SKM-1 (cell line): Measurements from ENCODE around the gene CHST10.
"Not testable (repeated sequence)": the region's sequence is repeated elsewhere in the genome, so short reads cannot be mapped to it uniquely, and the experiment has no call there.

ENCODE experiments used
- DNase-seq: peaks from one replicate; lab custom pipeline; 2025; ENCODE audit not compliant: unreplicated experiment; lab: John Stamatoyannopoulos, UW

Gene CHST10

GRCh38 chr2:100416935-100417710, at the start of gene CHST10:
CHST10 (minus strand) TSS chr2:100417668; CDS start chr2:100406675, 10,993 bp downstream.
- no peak for DNase-seq

- DNase-seq = no peak
Measured at GRCh38 chr2:100460904-100461530, 43.5 kb upstream of the CHST10 start.

- not testable (repeated sequence) for DNase-seq
Measured at GRCh38 chr2:100456357-100456756, 38.9 kb upstream of the CHST10 start.

- DNase-seq = no peak
Measured at GRCh38 chr2:100453853-100454252, 36.4 kb upstream of the CHST10 start.

- DNase-seq = no peak
Measured at GRCh38 chr2:100451734-100452133, 34.3 kb upstream of the CHST10 start.

- no peak for DNase-seq
Measured at GRCh38 chr2:100451092-100451491, 33.6 kb upstream of the CHST10 start.

GRCh38 chr2:100446696-100447095, 29.2 kb upstream of the CHST10 start:
- no peak for DNase-seq

- no peak for DNase-seq
Measured at GRCh38 chr2:100437751-100438150, 20.3 kb upstream of the CHST10 start.

- DNase-seq = no peak
Measured at GRCh38 chr2:100429726-100430125, 12.3 kb upstream of the CHST10 start.

- peak; percentile 38 for DNase-seq
Measured at GRCh38 chr2:100427627-100428258, 10.3 kb upstream of the CHST10 start.

GRCh38 chr2:100427111-100427510, 9.6 kb upstream of the CHST10 start:
- DNase-seq = no peak

- DNase-seq = no peak
Measured at GRCh38 chr2:100426384-100426720, 8.9 kb upstream of the CHST10 start.

GRCh38 chr2:100425573-100426383, 8.3 kb upstream of the CHST10 start:
- DNase-seq = peak; percentile 30

GRCh38 chr2:100425107-100425506, 7.6 kb upstream of the CHST10 start:
- no peak for DNase-seq

- no peak for DNase-seq
Measured at GRCh38 chr2:100424277-100424875, 6.9 kb upstream of the CHST10 start.

- no peak for DNase-seq
Measured at GRCh38 chr2:100423631-100424030, 6.2 kb upstream of the CHST10 start.

- DNase-seq = no peak
Measured at GRCh38 chr2:100422320-100423055, 5.0 kb upstream of the CHST10 start.

- no peak for DNase-seq
Measured at GRCh38 chr2:100419915-100420314, 2.4 kb upstream of the CHST10 start.

- DNase-seq = no peak
Measured at GRCh38 chr2:100418406-100418962, 1.0 kb upstream of the CHST10 start.

GRCh38 chr2:100417711-100418124, 250 bp upstream of the CHST10 start:
- DNase-seq = no peak
